ENCODE measurements around the gene PARVG.
A peak's percentile ranks its signal among the peaks of the same experiment; 100 is the strongest.

PARVG gene

DNA sequence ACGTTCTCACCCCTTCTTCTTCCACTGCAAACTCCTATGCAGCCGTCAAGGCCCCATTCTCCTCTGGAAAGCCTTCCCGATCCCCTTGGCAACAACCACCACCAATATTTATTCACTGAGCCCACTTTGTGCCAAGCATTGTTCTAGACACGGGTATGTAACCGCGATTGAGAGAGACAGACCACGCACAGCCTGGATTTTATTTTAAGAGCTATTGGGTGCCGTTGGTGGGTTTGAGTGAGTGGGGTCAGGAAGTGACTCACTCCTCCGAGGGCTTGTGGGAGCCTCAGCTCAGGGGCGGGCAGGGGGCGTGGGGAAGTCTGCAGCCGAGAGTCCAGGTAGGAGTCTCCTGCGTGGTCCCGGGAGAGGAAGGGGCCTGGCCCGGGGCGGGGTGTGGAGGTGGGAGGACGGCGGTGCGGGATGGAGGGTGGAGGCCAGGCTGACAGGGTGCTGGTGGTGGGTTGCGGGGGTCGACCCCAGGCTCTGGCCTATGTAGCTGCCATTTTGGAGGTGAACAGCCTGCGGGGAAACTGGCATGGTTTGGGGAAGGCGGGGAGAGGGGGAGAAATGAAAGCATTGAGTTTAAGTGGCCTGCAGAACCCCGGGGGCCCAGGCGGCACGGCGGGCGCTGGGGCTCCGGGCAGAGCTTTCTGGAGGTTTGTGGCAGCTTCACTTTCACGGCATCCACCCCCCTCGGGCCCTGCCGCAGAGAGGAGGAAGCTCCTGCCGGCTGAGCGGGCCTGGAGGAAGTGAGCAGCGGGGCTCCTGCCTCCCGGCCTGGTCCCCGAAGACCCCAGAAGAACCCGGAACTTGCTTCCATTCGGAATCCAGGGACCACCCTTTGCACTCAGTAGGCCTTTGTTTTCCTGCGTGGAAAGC is 547 bp downstream of the PARVG start:
- no peak for DNase-seq

DNA sequence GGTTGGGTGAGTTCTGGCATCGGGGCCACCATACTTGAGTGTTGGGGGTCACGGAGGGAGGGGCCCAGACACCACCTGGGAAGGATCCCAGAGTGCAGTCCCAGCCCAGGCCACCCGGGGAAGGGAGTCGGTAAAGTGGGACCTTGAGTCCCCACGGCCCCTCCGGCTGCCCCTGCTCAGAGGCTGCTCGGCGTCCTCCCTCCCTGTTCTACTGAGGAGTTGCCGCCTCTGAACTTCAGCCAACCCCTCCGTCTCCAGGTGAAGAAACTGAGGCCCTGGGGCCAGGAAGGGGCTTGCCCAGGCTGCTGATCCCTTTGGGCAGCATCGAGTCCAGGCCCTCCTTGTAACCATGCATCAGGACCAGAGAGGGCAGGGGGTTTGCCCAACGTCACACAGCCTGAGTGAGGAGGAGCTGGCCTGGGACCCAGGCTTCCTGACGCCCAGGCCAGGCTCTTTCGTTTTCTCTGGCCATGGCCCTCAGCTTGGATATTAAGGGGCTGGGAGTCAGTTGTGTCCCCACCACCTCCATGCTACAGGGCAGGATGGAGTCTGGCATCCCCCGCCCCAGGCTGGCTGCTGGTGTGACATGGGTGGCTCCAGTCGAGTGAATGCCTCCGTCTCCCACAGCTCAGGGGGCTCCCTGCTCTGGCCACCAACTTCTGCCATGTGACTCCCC is 1.3 kb downstream of the PARVG start:
- no peak for DNase-seq

DNA sequence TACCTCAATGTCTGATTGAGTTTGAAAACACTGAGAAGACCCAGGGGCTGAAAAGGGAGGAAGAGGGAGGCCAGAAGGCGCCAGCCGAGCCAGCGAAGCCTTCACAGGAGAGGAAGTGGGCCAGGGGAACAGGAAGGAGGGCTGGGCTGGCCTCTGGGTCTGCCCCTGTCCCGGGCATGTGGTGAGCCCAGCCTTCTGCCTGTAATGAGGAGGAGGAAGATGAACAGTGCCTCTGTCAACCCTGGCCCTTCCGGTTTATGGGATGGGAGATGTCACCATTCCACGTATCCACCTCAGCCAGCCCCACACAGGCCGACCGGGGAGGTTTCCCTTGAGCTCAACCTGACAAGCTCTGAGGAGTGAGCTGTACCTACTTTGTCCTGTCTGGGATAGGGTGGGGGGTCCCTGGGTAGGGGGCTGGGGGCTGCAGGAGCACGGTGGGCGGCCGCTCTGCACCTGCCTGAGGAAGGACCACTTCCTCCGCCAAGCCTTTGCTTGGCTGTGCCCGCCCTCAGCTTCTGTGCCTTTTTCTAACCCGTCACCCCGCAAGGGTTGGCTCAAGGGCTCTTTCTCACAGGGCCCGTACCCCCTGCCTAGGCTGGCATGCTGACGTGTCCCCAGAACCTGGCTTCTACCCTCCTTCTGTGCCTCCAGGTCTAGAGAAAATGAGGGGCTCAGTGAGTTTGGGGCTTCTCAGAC is 2.0 kb downstream of the PARVG start:
- DNase-seq = no peak

DNA sequence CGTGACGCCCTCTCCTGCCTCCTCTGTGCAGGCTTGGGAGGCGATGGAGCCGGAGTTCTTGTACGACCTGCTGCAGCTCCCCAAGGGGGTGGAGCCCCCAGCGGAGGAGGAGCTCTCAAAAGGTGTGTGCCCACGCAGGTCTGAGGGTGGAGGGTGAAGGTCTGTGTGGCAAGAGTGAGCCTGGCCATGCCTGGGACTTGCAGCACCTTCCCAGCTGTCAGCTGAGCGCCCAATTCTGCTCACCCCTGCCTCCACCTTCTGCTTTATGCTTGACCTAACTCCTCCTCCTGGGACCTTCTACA is 2.5 kb downstream of the PARVG start:
- DNase-seq = no peak

DNA sequence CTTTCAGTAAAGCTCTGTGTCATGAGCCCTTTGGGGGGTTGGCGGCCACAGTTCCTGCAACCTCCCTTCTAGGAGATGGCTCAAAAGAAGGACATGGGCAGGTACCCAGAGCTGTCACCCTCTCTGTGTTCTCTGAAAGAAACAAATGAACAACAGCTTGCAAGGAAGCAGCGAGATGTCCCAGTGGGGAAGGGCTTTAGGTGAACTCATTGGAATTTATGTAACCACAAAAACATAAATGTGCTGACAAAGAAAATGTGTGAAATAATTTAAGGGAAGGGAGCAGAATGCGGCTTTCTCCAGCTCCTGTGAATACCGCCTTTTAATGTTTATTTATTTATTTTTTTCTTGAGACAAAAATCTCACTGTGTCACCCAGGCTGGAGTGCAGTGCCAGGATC is 3.3 kb downstream of the PARVG start:
- DNase-seq = no peak

DNA sequence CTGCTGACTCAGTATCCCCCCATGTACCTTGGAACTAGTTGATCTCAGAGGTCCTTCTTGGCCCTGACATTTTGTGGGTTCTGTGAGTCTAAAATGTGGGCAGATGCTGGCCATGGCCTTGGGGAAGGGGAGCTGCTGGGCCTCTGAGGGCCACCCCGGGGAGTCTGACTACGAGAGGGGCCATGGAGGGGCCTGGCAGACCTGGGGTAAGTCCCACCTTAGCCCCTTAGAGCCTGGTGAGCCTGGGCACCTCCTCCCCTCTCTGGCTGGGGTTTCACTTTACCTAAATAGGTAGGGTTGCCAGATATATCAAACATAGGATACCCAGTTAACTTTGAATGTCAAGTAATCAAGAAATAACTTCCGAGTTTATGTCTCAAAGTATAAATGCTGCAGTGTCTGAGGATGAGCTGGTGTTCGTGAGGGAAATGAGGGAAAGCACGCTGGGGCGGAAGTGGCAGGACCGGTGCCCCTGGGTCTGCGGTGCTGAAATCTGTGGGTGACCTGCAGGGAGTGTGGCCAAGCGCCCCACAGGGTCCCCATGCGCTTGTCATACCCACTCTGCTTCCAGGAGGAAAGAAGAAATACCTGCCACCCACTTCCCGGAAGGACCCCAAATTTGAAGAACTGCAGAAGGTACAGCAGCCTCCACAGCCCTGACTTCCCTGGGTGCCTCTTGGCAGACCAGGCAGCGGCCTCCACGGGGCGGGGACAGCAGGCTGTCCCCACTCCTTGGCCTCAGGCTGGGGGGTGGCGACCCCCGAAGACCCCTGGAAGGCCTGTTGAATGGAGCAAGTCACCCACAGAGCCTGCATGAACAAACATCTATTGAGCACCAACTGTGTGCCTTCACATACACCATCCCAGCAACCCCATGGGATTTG is 4.8 kb downstream of the PARVG start:
- DNase-seq = no peak

DNA sequence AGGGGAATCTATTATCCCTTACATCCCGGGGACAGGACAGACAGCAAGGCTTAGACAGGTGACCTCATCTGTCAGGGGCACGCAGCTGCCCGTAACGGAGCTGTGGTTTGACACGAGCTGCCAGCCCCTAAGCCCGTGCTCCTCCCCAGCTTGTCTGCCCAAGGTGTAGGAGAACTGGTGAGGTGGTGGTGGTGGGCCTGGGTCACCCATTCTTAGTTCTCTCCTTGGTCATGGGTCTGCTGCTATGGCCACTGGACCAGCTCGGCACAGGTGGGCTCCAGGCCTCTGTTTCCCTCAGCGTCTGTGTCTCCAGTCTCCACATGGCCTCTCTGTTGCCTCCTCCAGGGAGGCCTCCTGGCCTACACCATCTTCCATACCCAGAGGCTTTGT is 5.4 kb downstream of the PARVG start:
- no peak for DNase-seq

DNA sequence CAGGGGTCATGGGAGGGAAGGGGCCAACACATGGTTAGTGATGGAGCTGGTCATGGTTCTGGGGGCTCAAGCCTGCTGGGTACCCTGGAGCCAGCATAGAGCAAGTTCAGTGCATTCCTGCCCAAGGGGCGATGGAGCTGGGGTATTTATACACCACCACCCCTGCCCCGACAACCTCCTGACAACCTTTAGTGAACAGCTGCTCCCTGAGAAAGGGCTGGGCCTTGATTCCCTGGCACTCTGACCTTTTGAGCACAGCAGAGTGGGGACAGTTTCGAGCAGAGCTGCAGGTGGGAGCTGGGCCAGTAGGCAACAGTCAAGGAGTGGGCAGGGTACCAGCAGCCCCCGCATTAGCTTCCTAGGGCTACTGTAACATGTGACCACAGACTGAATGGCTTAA is 6.0 kb downstream of the PARVG start:
- DNase-seq = no peak

DNA sequence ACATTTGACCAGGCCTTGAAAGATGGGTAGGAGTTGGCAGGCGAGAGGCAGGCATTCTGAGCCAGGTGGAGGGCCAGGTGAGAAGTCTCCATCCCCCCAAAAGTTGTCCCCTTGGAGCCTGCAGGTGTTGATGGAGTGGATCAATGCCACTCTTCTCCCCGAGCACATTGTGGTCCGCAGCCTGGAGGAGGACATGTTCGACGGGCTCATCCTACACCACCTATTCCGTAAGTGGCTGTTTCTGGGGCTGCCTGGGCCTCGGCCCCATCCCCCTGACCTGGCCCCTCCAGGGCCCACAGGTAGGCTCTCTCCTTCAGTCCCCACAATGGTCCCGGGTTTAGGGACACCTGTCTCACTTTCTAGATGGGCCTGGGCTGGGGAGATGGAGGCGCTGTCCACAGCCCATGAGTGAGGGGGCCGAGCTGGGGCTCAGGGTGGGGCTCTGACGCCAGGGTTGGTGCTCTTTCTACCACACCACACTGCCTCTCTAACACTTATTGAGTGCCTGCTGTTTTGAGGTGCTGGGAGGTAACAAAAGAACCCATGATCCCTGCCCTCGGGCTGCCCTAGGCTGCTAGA is 7.0 kb downstream of the PARVG start:
- no peak for DNase-seq

DNA sequence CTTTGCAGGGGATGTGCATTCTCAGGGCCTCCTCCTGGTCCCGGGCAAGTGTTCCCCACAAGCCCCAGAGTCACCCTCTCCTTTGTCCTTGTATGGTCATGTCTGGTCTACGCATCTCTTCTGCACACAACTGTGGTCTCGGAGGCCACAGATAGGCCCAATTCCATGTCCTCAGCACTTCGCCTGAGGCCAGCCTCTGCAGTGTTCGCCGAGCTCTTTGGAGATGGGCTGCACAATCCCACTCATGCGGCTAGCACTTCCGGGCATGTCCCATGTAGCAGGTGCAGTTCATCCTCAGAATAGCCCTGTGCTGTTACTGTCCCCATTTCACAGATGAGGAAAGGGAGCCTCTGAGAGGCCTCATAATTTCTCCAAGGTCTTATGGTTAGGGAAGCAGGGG is 7.6 kb downstream of the PARVG start:
- DNase-seq = no peak

DNA sequence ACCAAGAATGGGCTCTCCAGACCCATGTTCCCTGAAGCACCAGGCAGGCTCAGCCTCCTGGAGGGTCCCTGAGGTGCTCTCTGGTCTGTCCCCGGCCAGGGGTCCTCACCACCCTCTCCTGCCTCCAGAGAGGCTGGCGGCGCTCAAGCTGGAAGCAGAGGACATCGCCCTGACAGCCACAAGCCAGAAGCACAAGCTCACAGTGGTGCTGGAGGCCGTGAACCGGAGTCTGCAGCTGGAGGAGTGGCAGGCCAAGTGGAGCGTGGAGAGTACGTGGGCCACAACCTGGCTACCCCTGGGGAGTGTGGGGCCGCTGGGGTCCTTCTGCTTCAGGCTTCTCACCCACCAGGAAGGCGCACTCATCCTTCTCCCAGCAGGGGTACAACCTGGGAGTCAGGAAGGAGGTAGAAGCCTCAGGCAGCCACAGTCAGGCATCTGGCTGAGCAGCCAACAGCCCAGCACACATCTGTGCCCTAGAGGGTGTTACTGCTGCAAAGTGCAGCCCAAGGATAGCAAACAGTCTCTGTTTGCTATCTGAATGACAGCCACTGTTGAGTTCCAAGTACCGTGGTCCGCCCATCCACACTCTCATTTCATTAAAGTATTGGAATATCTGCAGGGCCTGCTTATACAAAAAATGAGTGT is 8.4 kb downstream of the PARVG start:
- peak; percentile 30 for DNase-seq

DNA sequence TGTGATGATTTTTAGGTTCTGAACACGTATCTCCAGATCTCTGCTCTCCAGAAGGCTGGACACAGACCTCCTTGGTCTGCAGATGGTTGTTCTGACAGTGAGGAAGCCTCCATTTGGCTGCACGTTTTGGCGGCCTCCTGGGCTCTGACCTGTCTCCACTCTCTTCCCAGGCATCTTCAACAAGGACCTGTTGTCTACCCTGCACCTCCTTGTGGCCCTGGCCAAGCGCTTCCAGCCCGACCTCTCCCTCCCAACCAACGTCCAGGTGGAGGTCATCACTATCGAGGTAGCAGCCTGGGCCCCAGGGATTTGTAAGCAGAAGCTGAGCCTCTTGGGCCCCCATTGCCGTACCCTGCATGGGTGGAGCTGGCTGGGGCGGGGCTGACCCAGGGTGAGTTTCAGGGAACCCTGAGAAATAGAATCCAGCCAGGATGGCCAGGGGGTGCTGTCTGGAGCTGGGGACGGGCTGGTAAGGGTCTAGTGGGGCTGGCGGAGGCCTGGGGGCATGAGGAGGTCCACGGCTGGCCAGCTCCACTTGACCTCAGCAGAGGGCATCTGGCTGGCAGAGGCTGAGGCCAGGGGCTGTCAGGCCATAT is 9.8 kb downstream of the PARVG start:
- DNase-seq = no peak

DNA sequence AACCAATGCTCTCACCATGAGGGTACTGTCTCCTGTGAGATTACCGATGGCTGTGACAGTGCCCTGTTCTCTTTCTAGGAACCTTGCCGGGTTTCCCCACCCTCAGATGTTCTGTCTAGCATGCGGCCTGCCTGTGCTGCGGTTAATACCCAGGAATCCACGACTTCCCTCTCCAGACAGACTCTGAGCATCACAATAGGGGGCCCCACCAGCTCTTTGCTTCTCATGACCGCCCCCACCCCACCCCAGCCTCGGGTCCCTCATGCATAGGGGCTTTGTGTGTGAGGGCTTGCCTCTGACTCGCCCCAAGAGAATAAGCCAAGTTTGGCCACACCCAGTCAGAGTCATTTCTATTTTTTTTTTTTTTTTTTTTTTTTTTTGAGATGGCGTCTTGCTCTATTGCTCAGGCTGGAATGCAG is 10.3 kb downstream of the PARVG start:
- no peak for DNase-seq

DNA sequence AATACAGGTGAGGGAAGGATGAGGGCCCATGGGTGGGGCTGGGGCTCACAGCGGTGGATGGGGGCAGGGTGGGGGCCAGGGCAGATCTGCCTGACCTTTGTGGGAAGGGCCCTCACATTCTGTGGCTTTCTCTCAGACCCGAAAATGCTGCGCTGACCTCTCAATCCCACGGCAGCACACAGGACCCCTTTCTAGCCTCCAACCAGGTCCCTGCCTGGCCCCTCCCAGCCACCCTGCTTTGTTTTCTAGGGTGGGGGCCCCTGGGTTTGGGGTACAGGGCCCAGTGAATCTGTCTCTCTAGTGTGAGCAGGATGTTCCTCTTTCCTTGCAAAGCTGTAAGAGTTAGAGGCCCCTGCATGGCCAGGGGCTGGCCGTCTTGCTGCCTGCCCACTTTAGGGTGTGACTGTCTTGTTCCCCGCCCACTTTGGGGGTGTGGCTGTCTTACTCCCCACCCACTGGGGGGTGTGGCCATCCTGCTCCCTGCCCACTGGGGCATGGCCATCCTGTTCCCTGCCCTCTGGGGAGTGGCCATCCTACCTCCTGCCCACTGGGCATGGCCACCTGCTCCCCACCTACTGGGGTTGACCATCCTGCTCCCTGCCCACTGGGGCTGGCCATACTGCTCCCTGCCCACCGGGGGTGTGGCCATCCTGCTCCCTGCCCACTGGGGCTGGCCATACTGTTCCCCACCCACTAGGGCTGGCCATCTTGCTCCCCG is 11.5 kb downstream of the PARVG start:
- peak; percentile 24 for DNase-seq

DNA sequence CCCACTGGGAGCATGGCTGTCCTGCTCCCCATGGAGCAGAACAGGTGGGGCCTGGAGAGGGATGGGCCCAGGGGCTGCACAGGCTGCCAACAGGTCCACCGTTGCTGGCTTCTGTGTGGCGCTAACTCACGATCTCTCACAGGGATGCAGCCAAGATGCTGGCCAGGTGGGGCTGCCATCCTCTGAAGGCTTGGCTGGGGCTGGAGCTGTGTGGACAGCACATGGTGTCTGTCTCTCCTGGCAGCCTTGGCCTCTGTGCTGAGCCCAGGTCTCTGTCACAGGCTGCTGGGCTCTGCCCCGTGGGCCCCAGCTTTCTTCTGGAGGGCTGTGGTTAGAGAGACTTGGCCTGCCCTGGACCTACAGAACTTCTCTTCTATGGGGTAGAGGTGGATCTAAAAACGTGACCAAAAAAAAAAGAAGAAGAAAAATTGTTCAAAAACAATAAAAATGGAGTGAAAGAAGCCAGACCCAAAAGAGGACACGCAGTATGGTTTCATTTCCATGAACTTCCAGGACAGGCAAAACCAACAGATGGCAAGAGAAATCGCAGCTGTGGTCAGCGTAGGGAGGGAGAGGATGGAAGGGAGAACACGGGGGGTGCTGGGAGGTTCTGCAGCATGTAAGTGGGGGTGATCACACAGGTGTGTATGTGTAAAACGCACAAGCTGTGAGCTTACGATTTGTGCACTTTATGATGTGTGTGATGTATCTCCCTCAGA is 12.2 kb downstream of the PARVG start:
- DNase-seq = no peak

DNA sequence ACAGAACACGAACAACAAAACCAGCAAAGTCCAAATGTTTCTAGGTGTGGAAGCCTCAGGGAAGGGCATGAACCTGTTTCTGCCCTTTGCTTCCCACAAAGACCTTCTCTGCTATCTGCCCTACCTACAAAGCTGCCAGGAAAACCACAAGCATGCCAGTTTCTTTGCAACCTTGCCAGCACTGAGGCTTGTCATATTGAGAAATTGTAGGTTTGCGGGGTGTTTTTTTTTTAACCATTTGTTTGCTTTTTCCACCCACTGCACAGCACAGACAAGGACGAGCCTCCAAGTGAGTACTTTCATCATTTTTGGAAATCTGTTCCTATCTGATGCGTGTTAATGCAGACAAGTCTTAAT is 12.8 kb downstream of the PARVG start:
- DNase-seq = no peak

DNA sequence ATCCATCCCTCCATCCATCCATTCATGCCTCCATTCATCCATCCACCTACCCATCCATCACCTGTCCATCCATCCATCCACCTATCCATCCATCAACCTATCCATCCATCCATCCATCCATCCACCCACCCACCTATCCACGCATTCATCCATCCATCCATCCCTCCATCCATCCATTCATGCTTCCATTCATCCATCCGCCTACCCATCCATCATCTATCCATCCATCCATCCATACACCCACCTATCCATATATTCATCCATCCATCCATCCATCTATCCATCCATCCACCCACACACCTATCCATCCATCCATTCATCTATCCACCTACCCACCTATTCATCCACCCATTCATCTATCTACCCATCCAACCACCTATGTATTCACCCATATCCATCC is 13.8 kb downstream of the PARVG start:
- no peak for DNase-seq

DNA sequence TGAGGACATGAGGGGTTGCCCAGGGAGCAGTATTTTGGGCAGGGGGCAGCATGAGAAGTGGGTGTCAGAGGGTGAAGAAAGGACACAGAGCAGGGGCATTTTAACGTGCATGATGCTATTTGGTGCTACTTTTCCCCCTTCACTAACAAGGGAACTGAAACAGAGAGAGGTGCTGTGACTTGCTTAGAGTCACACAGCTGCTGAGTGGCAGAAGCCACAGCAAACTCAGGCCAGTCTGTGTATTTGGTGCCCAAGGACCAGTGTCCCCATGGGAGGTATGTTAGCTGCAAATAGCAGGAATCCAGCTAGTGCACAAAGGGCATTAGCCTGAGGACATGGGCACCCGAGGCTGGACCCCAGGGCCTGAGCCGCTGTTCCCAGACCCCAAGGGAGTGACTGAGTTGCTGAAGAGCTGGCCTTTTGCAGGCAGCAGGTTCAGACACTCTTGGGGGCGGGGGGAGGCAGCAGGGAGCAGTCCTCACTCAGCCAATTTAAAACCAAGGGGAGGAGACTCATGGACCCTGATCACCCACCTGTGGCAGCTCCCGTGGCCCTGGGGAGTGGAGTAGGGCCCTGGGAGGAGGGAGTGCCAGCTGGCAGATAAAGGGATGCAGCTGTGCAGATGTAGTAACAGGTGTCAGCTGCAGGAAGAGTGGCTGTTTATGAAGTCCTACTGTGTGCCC is 14.6 kb downstream of the PARVG start:
- peak; percentile 47 for DNase-seq

DNA sequence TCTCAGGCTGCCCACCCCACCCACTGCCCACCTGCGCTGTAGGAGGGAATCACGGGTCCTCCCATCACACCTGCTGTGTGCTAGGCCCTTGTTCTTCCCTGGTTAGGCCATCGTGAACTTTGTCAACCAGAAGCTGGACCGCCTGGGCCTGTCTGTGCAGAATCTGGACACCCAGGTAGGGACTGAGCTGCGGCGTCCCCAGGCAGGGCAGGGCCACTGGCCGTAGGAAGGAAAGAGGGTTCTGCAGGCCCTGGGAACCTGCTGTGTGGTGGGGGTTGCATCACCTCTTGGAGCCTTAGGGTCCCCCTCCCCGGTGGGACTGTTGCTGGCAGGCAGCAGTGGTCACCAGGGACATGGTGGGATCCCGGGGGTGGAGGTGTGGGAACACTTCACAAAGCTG is 15.5 kb downstream of the PARVG start:
- DNase-seq = no peak

DNA sequence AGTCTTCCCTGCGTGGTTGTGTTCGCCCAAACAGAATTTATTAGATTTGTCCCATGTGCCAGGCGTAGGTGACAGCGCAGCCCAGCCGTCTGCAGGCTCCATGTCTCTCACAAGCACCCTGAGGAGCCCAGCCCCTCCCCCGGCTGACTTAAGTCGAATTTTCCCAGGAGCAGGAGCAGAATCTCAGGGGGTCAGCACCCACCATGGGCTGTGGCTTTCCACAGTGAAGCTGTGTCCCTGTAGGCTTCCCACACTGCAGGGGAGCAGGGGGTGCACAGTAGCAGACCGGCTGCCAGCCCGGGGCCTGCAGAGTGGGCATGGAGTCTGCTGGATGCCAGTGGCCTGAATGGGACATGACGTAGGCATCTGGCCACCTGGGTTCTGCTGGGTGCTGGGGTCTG is 16.0 kb downstream of the PARVG start:
- DNase-seq = no peak

All from NCI-H69 (cell line).